ENCODE measurements around the gene INPP4B.

The INPP4B gene

GRCh38 chr4:142194905-142195304, 651.2 kb downstream of the INPP4B start:
- TF ChIP-seq, protein P1, sequence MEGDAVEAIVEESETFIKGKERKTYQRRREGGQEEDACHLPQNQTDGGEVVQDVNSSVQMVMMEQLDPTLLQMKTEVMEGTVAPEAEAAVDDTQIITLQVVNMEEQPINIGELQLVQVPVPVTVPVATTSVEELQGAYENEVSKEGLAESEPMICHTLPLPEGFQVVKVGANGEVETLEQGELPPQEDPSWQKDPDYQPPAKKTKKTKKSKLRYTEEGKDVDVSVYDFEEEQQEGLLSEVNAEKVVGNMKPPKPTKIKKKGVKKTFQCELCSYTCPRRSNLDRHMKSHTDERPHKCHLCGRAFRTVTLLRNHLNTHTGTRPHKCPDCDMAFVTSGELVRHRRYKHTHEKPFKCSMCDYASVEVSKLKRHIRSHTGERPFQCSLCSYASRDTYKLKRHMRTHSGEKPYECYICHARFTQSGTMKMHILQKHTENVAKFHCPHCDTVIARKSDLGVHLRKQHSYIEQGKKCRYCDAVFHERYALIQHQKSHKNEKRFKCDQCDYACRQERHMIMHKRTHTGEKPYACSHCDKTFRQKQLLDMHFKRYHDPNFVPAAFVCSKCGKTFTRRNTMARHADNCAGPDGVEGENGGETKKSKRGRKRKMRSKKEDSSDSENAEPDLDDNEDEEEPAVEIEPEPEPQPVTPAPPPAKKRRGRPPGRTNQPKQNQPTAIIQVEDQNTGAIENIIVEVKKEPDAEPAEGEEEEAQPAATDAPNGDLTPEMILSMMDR (IDR thresholded peaks at IDR 0.05; ENCODE audit: borderline replicate concordance, control extremely low read depth, extremely low read depth, insufficient read depth, missing control alignments): no peak
- in situ Hi-C loops (cut with MboI; ENCODE audit: low sequenced_read_pairs, unreplicated experiment): no loop called here
- DNase-seq (ENCODE audit: low spot score): no peak

DNA sequence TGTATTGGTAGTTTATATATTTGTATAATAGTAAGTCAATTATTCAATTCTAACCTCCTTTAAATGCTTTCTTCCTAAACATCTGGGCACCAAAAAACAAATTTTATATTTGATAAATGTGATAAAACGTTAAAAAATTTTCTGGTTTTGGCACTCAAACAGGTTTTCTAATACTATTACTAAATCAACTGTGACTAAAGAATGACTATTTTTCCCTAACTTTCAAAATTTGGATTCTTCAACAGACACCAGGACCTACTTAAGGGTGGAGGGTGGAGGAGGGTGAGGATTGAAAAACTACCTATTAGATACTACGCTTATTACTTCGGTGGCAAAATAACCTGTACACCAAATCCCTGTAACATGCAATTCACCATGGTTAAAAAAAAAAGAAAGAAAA, 654.2 kb downstream of the INPP4B start:
- TF ChIP-seq, protein P1 (IDR thresholded peaks at IDR 0.05; ENCODE audit: borderline replicate concordance, control extremely low read depth, extremely low read depth, insufficient read depth, missing control alignments): no peak
- in situ Hi-C loops (cut with MboI; ENCODE audit: low sequenced_read_pairs, unreplicated experiment): no loop called here
- DNase-seq (ENCODE audit: low spot score): no peak

DNA sequence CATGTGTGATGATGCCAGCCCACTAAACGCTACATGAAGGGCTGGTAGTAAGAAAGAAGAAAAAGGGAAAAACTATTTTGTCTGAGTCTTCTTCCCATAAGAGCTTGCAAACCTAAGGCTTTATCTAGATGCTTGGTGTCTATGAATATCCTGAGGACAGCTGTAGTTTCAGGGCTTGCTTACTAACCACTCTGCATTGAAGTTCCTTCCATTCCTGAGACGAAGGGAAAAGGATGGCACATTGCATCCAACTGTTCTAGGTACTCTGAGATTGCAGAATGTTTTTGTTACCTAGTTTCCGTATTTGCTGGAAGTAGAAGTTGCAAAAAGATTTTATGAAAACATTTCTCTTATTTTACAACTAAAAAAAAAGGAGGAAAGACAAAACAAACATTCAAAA, 665.1 kb downstream of the INPP4B start:
- TF ChIP-seq, protein P1 (IDR thresholded peaks at IDR 0.05; ENCODE audit: borderline replicate concordance, control extremely low read depth, extremely low read depth, insufficient read depth, missing control alignments): no peak
- in situ Hi-C loops (cut with MboI; ENCODE audit: low sequenced_read_pairs, unreplicated experiment): no loop called here
- no peak for DNase-seq (ENCODE audit: low spot score)

- no peak for DNase-seq (ENCODE audit: low spot score)
- in situ Hi-C loops (cut with MboI; ENCODE audit: low sequenced_read_pairs, unreplicated experiment): no loop called here
- TF ChIP-seq, protein P1 (IDR thresholded peaks at IDR 0.05; ENCODE audit: borderline replicate concordance, control extremely low read depth, extremely low read depth, insufficient read depth, missing control alignments): no peak
Observed at GRCh38 chr4:142169216-142169615, 676.9 kb downstream of the INPP4B start.

- DNase-seq (ENCODE audit: low spot score): no peak
- in situ Hi-C loops (cut with MboI; ENCODE audit: low sequenced_read_pairs, unreplicated experiment): no loop called here
- TF ChIP-seq, protein P1 (IDR thresholded peaks at IDR 0.05; ENCODE audit: borderline replicate concordance, control extremely low read depth, extremely low read depth, insufficient read depth, missing control alignments): no peak
Observed at GRCh38 chr4:142168181-142168580, 677.9 kb downstream of the INPP4B start.

- TF ChIP-seq, protein P1 (IDR thresholded peaks at IDR 0.05; ENCODE audit: borderline replicate concordance, control extremely low read depth, extremely low read depth, insufficient read depth, missing control alignments): no peak
- in situ Hi-C loops (cut with MboI; ENCODE audit: low sequenced_read_pairs, unreplicated experiment): no loop called here
Observed at GRCh38 chr4:142164767-142165500, 681.2 kb downstream of the INPP4B start.

More at GRCh38 chr4:142164767-142165500, 681.2 kb downstream of the INPP4B start:
- no peak for DNase-seq (ENCODE audit: low spot score)
